Upper lobe of left lung (tissue), 6 donors: ENCODE measurements around the gene BLM. TPM values are rescaled to one million over a fixed set of nuclear protein-coding genes. Genes with fewer than 3 reads are reported as not detected.
A peak's percentile ranks its signal among the peaks of the same experiment; 100 is the strongest.

Experiments
- ATAC-seq, 2 donors: fragments of 200-7000 bp; cut with Tn5 transposase; one replicate each; pipeline ENCODE4 v1.9.1; 2022; ENCODE audit warnings: mild to moderate bottlenecking in 2 of 2, moderate library complexity in 2 of 2; ENCODE audit not compliant: low FRiP score in 2 of 2
- DNase-seq, 2 donors: peaks; one replicate each; pipeline ENCODE4 v3.0.0-alpha.2; 2019 to 2020
- H3K27ac ChIP-seq, 4 donors: fragments of 200-600 bp; sonication (generic); one replicate each; pipeline ENCODE4 v1.5.1; 2016 to 2019
- H3K27me3 ChIP-seq, 4 donors: fragments of 200-600 bp; sonication (generic); one replicate each; pipeline ENCODE4 v1.5.1; 2017 to 2019
- H3K36me3 ChIP-seq, 4 donors: fragments of 200-600 bp; sonication (generic); one replicate each; pipeline ENCODE4 v1.5.1; 2016 to 2019
- H3K4me1 ChIP-seq, 4 donors: fragments of 200-600 bp; sonication (generic); one replicate each; pipeline ENCODE4 v1.5.1; 2018 to 2019
- H3K4me3 ChIP-seq, 4 donors: fragments of 200-600 bp; sonication (generic); one replicate each; pipeline ENCODE4 v1.5.1; 2017 to 2019; ENCODE audit warnings: mild to moderate bottlenecking in 2 of 4, moderate library complexity in 1 of 4
- H3K9me3 ChIP-seq, 4 donors: fragments of 200-600 bp; sonication (generic); one replicate each; pipeline ENCODE4 v1.5.1; 2018 to 2019
- EP300 ChIP-seq, 4 donors: sonication (generic); formaldehyde crosslinking; IDR thresholded peaks; one replicate each; pipeline ENCODE4 v1.5.1; 2017; ENCODE audit warnings: antibody characterized with exemption in 4 of 4, control low read depth in 2 of 4
- POLR2A ChIP-seq, 4 donors: fragments of 450-650 bp; IDR thresholded peaks; one replicate each; pipeline ENCODE4 v1.5.1; 2016 to 2017; ENCODE audit warnings: antibody characterized with exemption in 4 of 4, mild to moderate bottlenecking in 2 of 4
- POLR2AphosphoS5 ChIP-seq, 2 donors: sonication (generic); formaldehyde crosslinking; IDR thresholded peaks; one replicate each; pipeline ENCODE4 v1.5.1; 2017; ENCODE audit warnings: antibody characterized with exemption in 2 of 2
- WGBS, 2 donors: methylation state at CpG; one replicate each; pipeline ENCODE4 v1.1.5; 2017 to 2018; 5-methylcytosine and 5-hydroxymethylcytosine counted together
- total RNA-seq, 6 donors: library from RNA; depleted of rRNA in 4 of 6; stranded (reverse); fragments of >200 nt in 4 of 6; gene quantifications; one replicate each; pipeline versions ENCODE4 v1.1.0 to v1.2.1, GENCODE V29; 2016 to 2021
- TF ChIP-seq, protein P1 (sequence below), 6 experiments: fragments of 450-650 bp in 4 of 6; fragments of 200-600 bp in 2 of 6; sonication (generic) in 2 of 6; IDR thresholded peaks; one replicate each; pipeline ENCODE4 v1.5.1; 2016 to 2019; ENCODE audit warnings: antibody characterized with exemption in 6 of 6
- donor health status: DM: no; HTN: no; CAD: no; lungs with moderate emphysema.
- donor health status: DM: no; HTN: yes; CAD: no; lungs with severe emphysema.

The BLM gene
- total RNA-seq, 6 donors from 2014 or later = 0.76 to 31.4 (median 2.6) TPM

DNA sequence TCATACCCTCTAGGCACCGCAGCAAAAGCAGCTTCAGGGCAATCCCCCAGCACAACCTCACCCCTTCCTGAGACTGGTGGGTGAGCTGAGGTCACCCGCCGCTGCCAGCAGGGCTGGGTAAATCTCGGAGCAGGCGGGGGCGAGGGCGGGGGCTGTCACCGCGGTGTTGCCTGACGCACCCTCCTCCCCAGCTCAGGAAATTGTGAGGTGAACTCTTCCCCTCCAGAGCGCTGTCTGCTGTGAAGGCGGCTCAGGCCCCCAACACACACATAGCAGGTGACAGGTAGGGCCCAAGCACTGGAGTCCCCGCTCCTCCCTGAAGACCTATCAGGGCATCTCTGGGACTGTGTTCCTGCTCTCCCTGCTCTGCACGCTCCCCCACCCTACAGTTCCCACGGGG, 121.0 kb downstream of the BLM start:
- TF ChIP-seq POLR2AphosphoS5 (IDR thresholded peaks at IDR 0.05) = peak in 1 of 2 donors; percentile 22
- no peak for TF ChIP-seq EP300 (IDR thresholded peaks at IDR 0.05)
- peaks cover 2 to 37% (median 15%) of the 10 kb centered on the region in 4 donors for H3K4me1 ChIP-seq
- H3K9me3 ChIP-seq = no peaks in the 10 kb centered on the region
- WGBS, 2 donors = 57 to 58% methylated on average over 3 to 14 of the region's 15 CpGs
- DNase-seq = peak in 1 of 2 donors; percentile 50
- no peaks in the 10 kb centered on the region for H3K27me3 ChIP-seq
- peak; percentile 14 to 20 for ATAC-seq
- no peaks in the 10 kb centered on the region for H3K36me3 ChIP-seq
- H3K27ac ChIP-seq = no peak overlapping the region
- H3K4me3 ChIP-seq = no peak overlapping the region

DNA sequence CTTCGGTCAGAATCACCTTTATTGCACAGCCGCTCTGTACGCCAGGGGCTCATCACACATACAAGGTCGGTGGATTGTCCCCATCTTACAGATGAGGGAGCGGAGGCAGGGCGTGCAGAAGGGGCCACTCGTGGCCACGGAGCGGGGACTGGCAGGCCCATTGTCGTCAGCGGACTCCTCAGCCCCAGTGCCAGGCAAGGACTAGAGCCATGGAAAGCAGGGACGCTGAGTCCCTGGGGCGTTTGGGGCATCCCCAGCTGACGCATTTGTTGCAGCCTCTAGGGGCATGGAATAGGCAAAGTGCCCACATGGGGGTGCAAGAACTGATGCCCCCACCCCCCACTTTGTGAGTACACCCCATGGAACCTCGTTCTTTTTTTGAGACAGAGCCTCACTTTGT, 121.4 kb downstream of the BLM start:
- Histone ChIP-seq H3K27ac (no peak overlapping the region), H3K4me3 (no peak overlapping the region), H3K36me3 (no peaks in the 10 kb centered on the region), H3K4me1 (peaks cover 2 to 37% (median 15%) of the 10 kb centered on the region in 4 donors), H3K9me3 (no peaks in the 10 kb centered on the region), H3K27me3 (no peaks in the 10 kb centered on the region)
- DNase-seq (no peak), ATAC-seq (no peak)
- TF ChIP-seq, protein P1, sequence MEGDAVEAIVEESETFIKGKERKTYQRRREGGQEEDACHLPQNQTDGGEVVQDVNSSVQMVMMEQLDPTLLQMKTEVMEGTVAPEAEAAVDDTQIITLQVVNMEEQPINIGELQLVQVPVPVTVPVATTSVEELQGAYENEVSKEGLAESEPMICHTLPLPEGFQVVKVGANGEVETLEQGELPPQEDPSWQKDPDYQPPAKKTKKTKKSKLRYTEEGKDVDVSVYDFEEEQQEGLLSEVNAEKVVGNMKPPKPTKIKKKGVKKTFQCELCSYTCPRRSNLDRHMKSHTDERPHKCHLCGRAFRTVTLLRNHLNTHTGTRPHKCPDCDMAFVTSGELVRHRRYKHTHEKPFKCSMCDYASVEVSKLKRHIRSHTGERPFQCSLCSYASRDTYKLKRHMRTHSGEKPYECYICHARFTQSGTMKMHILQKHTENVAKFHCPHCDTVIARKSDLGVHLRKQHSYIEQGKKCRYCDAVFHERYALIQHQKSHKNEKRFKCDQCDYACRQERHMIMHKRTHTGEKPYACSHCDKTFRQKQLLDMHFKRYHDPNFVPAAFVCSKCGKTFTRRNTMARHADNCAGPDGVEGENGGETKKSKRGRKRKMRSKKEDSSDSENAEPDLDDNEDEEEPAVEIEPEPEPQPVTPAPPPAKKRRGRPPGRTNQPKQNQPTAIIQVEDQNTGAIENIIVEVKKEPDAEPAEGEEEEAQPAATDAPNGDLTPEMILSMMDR (IDR thresholded peaks at IDR 0.05) = no peak
- no peak for TF ChIP-seq EP300 (IDR thresholded peaks at IDR 0.05)
- TF ChIP-seq POLR2A (IDR thresholded peaks at IDR 0.05) = no peak
- no peak for TF ChIP-seq POLR2AphosphoS5 (IDR thresholded peaks at IDR 0.05)
- WGBS, 2 donors = 88 to 89% methylated on average over 13 to 15 of the region's 15 CpGs

DNA sequence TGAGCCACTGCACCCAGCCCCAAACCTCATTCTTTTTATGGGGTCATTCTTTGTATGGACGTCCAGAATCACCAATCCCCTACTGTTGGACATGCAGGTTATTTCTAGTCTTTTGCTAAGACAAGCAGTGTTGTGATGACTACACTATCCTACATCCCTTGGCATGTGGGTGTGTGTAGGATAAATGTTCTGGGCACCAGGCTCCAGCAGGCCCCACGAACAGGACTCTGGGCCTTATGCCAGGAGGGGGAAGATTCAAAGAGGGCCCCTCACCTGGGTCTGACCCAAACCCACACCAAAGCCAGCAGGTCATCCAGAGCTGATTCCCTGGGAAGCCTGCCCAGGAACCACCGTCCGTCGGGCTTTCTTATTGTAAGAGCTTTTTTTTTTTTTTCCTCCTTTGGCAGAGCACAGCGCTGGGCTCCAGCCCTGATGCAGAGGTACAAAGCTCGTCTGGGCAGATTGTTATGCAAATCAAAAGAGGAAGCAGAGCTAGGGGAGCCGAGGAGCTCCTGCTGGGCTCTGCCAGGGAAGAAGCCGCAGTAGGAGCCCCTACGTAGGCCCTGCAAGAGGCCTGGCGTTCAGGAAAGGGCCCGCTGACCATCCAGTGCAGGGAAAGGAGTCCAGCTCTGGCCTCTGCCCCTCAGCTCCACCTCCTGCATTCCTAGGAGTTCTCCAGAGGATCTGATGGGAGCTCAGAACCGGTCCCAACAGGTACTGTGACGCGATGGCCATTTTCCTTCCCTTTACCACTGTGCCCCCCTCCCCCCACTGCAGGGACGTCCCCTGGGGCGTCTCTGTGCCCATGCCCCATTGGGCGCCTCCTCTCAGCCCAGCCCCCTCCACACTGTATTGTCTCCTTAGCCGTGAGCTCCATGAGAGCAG, 122.3 kb downstream of the BLM start:
- peaks cover 2 to 37% (median 15%) of the 10 kb centered on the region in 4 donors for H3K4me1 ChIP-seq
- H3K27ac ChIP-seq = peak overlapping the region; percentile 55 to 84 (median 78)
- peak overlapping the region in 2 of 4 donors; percentile 1 to 29 for H3K4me3 ChIP-seq
- WGBS, 2 donors = 37 to 44% methylated on average over 11 to 16 of the region's 19 CpGs
- H3K36me3 ChIP-seq = no peaks in the 10 kb centered on the region
- H3K9me3 ChIP-seq = no peaks in the 10 kb centered on the region
- DNase-seq (peak in 1 of 2 donors; percentile 82), ATAC-seq (peak; percentile 71 to 84)
- no peak for TF ChIP-seq EP300 (IDR thresholded peaks at IDR 0.05)
- TF ChIP-seq POLR2A (IDR thresholded peaks at IDR 0.05) = peak in 1 of 4 donors; percentile 62
- TF ChIP-seq, protein P1 (IDR thresholded peaks at IDR 0.05) = no peak
- no peak for TF ChIP-seq POLR2AphosphoS5 (IDR thresholded peaks at IDR 0.05)
- no peaks in the 10 kb centered on the region for H3K27me3 ChIP-seq

DNA sequence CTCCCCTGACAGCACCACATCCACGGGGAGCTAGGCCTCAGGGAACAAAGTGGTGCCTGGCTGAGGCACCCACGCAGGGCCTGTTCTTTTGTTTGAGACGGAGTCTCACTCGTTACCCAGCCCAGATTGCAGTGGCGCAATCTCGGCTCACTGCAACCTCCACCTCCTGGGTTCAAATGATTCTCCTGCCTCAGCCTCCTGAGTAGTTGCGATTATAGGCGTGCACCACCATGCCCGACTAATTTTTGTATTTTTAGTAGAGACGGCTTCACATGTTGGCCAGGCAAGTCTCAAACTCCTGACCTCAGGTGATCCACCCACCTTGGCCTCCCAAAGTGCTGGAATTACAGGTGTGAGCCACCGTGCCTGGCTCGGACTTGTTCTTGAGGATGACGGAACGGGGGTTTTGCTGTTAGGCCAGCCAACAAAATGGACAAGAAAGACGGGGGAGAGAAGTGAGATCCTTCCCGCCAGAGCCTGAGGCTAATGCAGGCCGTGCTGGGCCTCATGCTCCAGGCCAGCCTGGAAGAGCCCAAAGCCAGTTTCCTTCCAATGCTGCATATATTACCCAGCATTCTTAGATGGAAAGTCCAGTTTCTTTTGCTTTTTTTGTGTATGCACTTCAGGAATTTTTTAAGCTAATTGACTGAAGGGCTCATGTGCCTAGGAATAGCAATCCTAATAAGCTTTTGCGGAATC, 123.2 kb downstream of the BLM start:
- WGBS, 2 donors = 90 to 95% methylated on average over 17 to 18 of the region's 18 CpGs
- peak overlapping the region; percentile 55 to 84 (median 78) for H3K27ac ChIP-seq
- no peaks in the 10 kb centered on the region for H3K36me3 ChIP-seq
- no peak for DNase-seq
- no peaks in the 10 kb centered on the region for H3K9me3 ChIP-seq
- no peaks in the 10 kb centered on the region for H3K27me3 ChIP-seq
- TF ChIP-seq POLR2A (IDR thresholded peaks at IDR 0.05) (no peak), EP300 (IDR thresholded peaks at IDR 0.05) (no peak), POLR2AphosphoS5 (IDR thresholded peaks at IDR 0.05) (no peak)
- TF ChIP-seq, protein P1 (IDR thresholded peaks at IDR 0.05) = no peak
- H3K4me1 ChIP-seq = peaks cover 2 to 37% (median 15%) of the 10 kb centered on the region in 4 donors
- peak overlapping the region in 2 of 4 donors; percentile 5 to 29 for H3K4me3 ChIP-seq
- ATAC-seq = no peak

DNA sequence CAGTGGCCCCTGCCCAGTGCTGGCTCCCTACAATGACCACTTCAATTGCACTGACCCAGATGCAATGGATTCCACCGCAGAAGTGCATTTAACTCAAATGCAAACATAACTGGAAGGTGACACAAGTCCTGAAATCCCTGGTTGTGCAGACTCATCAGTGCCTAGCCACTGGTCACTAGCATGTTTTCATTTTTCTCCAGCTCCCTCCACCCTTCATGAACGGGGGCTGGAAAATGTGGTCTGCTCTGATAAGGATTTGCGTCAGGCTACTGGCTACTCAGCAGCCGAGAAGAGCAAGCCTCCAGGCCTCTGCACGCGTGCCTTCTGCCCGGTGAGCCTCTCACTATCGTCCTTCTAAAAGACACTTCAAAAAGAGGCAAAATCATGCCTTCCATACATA, 123.8 kb downstream of the BLM start:
- no peak for ATAC-seq
- TF ChIP-seq EP300 (IDR thresholded peaks at IDR 0.05) (no peak), POLR2A (IDR thresholded peaks at IDR 0.05) (no peak), POLR2AphosphoS5 (IDR thresholded peaks at IDR 0.05) (no peak)
- TF ChIP-seq, protein P1 (IDR thresholded peaks at IDR 0.05) = no peak
- 71 to 80% methylated on average over 8 of the region's 8 CpGs for WGBS, 2 donors
- Histone ChIP-seq H3K27me3 (no peaks in the 10 kb centered on the region), H3K9me3 (no peaks in the 10 kb centered on the region), H3K36me3 (no peaks in the 10 kb centered on the region), H3K4me3 (no peak overlapping the region), H3K4me1 (peaks cover 2 to 37% (median 14%) of the 10 kb centered on the region in 4 donors), H3K27ac (no peak overlapping the region)
- DNase-seq = no peak
